K562 (cell line): ENCODE measurements around the gene DYSF.

Experiments used
- ETV6 ChIP-seq, 3 experiments: fragments of 150-350 bp in 1 of 3; sonication (generic) in 1 of 3; formaldehyde crosslinking in 1 of 3; IDR thresholded peaks; 2 replicates each; pipeline versions ENCODE4 v1.6.1 to v1.8.0; 2014 to 2022; ENCODE audit warnings: borderline replicate concordance in 2 of 3, low read depth in 2 of 3, antibody characterized with exemption in 1 of 3, low read length in 1 of 3, mild to moderate bottlenecking in 1 of 3, missing genetic modification reagents in 1 of 3
- FIP1L1 ChIP-seq: fragments of 200-400 bp; formaldehyde crosslinking; IDR thresholded peaks from 2 replicates; pipeline ENCODE4 v1.6.1; 2018; ENCODE audit warnings: mild to moderate bottlenecking, low read depth, low read length; ENCODE audit not compliant: poor library complexity, severe bottlenecking
- RBFOX2 ChIP-seq: fragments of 200-400 bp; formaldehyde crosslinking; IDR thresholded peaks from 2 replicates; pipeline ENCODE4 v1.6.1; 2017; ENCODE audit warnings: low read depth, mild to moderate bottlenecking, low read length, moderate library complexity
- STAG1 ChIP-seq: sonication (generic); formaldehyde crosslinking; IDR thresholded peaks from 2 replicates; pipeline ENCODE4 v1.5.0; 2020; ENCODE audit warnings: missing genetic modification reagents, borderline replicate concordance
- ZBTB43 ChIP-seq: sonication (generic); formaldehyde crosslinking; IDR thresholded peaks from 2 replicates; pipeline ENCODE4 v1.8.0; 2023; ENCODE audit warnings: mild to moderate bottlenecking, missing genetic modification reagents
- ZNF766 ChIP-seq: fragments of 200-800 bp; sonication (Bioruptor generic); conservative IDR thresholded peaks from 2 replicates; pipeline ENCODE4 v1.6.1; 2016; ENCODE audit warnings: missing genetic modification characterization, missing compliant biosample characterization
- TF ChIP-seq, protein P1 (sequence below): fragments of 450-650 bp; formaldehyde crosslinking; IDR thresholded peaks from 2 replicates; pipeline ENCODE4 v1.4.0; 2020; ENCODE audit warnings: mild to moderate bottlenecking, mixed read lengths
- TF ChIP-seq, protein P2 (sequence below), 3 experiments: IDR thresholded peaks in 2 of 3; conservative IDR thresholded peaks in 1 of 3; 2 replicates each; pipeline ENCODE4 v1.5.1; 2011 to 2012; ENCODE audit warnings: low read length in 3 of 3, mild to moderate bottlenecking in 3 of 3, control low read depth in 2 of 3, improper control_type of control experiment in 1 of 3, inconsistent platforms in 1 of 3, low read depth in 1 of 3, mixed read lengths in 1 of 3, moderate library complexity in 1 of 3; ENCODE audit not compliant: insufficient read depth in 2 of 3

GRCh38 chr2:71577209-71577608, 123.8 kb downstream of the DYSF start:
- TF ChIP-seq STAG1 (CRISPR knock-in tag) = no peak
- TF ChIP-seq, protein P1, sequence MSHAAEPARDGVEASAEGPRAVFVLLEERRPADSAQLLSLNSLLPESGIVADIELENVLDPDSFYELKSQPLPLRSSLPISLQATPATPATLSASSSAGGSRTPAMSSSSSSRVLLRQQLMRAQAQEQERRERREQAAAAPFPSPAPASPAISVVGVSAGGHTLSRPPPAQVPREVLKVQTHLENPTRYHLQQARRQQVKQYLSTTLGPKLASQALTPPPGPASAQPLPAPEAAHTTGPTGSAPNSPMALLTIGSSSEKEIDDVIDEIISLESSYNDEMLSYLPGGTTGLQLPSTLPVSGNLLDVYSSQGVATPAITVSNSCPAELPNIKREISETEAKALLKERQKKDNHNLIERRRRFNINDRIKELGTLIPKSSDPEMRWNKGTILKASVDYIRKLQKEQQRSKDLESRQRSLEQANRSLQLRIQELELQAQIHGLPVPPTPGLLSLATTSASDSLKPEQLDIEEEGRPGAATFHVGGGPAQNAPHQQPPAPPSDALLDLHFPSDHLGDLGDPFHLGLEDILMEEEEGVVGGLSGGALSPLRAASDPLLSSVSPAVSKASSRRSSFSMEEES (CRISPR knock-in tag) = no peak
- TF ChIP-seq RBFOX2 = no peak
- TF ChIP-seq ZBTB43 (CRISPR knock-in tag) = no peak
- no peak for TF ChIP-seq ETV6 (IDR thresholded peaks at IDR 0.05; ENCODE audit: borderline replicate concordance in 1 of 2, low read depth in 2 of 2, low read length in 1 of 2)
- TF ChIP-seq ETV6 (CRISPR knock-in tag; IDR thresholded peaks at IDR 0.05; ENCODE audit: borderline replicate concordance) = no peak
- TF ChIP-seq FIP1L1 = no peak
- TF ChIP-seq, protein P2, sequence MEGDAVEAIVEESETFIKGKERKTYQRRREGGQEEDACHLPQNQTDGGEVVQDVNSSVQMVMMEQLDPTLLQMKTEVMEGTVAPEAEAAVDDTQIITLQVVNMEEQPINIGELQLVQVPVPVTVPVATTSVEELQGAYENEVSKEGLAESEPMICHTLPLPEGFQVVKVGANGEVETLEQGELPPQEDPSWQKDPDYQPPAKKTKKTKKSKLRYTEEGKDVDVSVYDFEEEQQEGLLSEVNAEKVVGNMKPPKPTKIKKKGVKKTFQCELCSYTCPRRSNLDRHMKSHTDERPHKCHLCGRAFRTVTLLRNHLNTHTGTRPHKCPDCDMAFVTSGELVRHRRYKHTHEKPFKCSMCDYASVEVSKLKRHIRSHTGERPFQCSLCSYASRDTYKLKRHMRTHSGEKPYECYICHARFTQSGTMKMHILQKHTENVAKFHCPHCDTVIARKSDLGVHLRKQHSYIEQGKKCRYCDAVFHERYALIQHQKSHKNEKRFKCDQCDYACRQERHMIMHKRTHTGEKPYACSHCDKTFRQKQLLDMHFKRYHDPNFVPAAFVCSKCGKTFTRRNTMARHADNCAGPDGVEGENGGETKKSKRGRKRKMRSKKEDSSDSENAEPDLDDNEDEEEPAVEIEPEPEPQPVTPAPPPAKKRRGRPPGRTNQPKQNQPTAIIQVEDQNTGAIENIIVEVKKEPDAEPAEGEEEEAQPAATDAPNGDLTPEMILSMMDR (IDR thresholded peaks at IDR 0.05 in 2 of 3, conservative IDR thresholded peaks at IDR 0.05 in 1 of 3; ENCODE audit: insufficient read depth in 2 of 3, low read depth in 1 of 3, low read length in 3 of 3) = no peak
- TF ChIP-seq ZNF766 (CRISPR knock-in tag) = no peak
